Measurements from ENCODE around the gene SPIRE2.
"Not testable (repeated sequence)": the region's sequence is repeated elsewhere in the genome, so short reads cannot be mapped to it uniquely, and the experiment has no call there.

The SPIRE2 gene

GRCh38 chr16:89815639-89816348, 12.5 kb upstream of the SPIRE2 start:
- DNase-seq: no peak

GRCh38 chr16:89818851-89819403, 9.3 kb upstream of the SPIRE2 start:
- not testable (repeated sequence) for DNase-seq

DNA sequence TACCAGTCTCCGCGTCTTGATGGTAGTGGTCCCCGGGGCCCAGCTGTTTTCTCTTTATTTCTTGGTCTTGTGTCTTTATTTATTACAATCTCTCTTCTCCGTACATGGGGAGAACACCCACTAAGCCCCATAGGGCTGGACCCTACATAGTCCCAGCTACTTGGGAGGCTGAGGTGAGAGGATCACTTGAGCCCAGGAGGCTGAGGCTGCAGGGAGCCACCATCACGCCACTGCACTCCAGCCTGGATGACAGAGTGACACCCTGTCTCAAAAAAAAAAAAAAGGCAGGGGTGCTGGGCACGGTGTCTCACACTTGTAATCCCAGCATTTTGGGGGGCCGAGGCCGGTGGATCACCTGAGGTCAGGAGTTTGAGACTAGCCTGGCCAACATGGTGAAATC, 8.8 kb upstream of the SPIRE2 start:
- DNase-seq: not testable (repeated sequence)

- no peak for DNase-seq
Observed at GRCh38 chr16:89821438-89822187, 6.7 kb upstream of the SPIRE2 start.

- no peak for DNase-seq
Observed at GRCh38 chr16:89822188-89823086, 5.8 kb upstream of the SPIRE2 start.

DNA sequence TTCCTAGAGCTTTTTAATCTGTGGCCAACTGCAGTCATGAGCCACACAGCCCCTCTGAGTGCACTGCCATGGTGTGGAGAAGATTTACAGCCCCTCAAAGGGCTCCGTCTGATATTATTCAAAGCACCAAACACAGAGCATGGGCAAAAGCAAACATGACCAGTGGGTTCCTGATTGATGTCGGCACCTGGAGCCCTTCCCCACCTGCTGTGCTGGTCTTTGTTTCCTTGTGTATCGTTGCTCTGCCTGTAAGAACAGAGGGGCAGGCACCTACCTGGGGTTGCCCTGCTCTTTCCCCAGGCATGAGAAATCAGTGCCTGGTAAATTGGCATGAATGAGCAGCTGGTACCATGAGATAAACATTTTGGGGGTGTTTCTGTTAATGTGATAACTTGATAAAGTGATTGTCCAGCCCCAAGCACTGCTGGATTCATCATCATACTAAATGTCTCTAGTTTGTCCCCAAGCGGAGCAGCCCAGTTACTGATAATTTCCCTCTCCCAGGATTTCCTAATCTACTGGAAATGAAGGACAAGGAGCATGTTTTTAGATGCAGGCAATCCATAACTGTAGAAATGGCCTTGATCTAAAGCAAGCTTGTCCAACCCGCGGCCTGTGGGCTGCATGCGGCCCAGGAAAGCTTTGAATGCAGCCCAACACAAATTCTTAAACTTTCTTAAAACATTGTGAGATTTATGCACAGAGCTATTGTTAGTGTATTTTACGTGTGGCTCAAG, 5.0 kb upstream of the SPIRE2 start:
- DNase-seq: no peak

- not testable (repeated sequence) for DNase-seq
Observed at GRCh38 chr16:89823824-89824148, 4.5 kb upstream of the SPIRE2 start.

GRCh38 chr16:89826531-89827382, 1.5 kb upstream of the SPIRE2 start:
- no peak for DNase-seq

- DNase-seq: no peak
Observed at GRCh38 chr16:89827383-89828198, 684 bp upstream of the SPIRE2 start.

DNA sequence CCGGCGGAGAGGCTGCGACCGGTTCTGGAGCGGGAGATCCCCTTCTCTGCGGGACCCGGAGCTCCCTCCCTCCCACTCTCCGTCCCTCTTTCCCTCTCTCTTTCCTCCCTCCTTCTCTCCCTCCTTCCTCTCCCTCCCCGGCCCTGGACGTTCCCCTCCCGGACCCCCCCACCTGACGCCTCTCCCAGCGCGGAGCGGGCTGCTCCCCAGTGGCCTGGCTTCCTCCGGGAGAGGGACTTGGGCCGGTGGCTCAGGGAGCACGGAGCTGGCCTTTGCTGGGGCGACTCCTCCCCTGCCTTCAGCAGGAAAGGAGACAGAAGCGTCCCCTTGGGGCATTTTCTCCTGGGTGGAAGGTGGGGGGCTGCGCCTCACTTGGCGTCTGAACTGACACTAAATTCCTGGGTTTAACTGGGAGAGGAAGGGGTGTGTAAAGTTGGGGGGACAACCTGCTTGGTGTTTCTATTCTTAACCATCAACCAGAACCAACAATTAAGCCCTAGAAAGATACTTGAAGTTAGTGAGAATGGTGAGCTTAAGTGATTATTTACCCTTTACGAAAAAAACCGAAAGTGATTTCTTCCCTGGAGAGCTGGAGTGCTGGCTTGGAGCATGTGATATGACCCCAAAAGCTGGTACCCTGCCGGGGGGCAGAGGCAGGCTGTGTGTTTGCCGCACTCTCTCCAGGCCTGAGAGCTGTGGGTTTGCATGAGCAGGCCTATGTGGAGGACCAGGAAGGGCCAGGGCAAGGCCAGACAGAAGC, 775 bp downstream of the SPIRE2 start:
- no peak for DNase-seq

DNA sequence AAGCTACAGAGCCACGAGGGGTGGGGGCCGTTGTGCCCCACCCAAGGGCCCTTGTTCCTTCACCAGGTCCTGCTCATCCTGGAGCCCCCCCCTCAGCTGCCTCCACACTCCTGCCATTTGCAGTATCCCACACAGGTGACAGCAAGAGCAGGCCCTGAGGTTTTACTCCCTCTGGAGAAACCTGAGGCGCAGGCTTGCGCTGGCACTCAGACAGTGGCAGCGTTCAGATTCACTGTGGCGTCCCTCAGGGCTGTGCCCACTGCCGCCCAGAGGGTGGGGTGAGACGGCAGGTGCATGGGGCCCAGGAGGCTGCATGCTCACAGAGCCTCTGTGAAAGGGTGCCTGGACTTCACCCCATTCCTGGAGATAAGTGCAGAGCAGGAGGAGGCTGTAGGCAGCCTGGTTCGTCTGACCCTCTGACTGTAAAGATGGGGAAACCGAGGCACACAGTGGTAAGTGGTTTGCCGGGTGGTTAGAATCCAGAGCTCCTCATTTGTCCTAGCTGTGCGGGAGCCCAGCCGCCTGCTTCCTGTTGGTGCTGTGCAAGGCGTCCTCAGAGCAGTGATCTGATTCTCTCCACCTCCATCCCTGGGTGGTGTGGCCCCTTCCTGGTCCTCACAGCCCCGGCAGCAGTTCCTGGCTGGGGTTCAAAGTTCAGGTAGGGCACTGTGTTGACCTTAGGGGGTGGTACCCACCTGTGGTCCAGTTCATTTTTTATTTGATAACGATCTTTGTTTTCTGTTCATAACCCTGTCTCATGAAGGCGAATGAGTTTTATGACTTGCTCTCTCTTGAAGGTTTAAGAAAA, 1.6 kb downstream of the SPIRE2 start:
- DNase-seq: no peak

GRCh38 chr16:89831810-89832328, 3.6 kb downstream of the SPIRE2 start:
- DNase-seq: no peak

GRCh38 chr16:89833664-89834363, 5.5 kb downstream of the SPIRE2 start:
- DNase-seq: not testable (repeated sequence)

- DNase-seq: not testable (repeated sequence)
Observed at GRCh38 chr16:89834813-89835363, 6.6 kb downstream of the SPIRE2 start.

- not testable (repeated sequence) for DNase-seq
Observed at GRCh38 chr16:89836484-89836883, 8.2 kb downstream of the SPIRE2 start.

DNA sequence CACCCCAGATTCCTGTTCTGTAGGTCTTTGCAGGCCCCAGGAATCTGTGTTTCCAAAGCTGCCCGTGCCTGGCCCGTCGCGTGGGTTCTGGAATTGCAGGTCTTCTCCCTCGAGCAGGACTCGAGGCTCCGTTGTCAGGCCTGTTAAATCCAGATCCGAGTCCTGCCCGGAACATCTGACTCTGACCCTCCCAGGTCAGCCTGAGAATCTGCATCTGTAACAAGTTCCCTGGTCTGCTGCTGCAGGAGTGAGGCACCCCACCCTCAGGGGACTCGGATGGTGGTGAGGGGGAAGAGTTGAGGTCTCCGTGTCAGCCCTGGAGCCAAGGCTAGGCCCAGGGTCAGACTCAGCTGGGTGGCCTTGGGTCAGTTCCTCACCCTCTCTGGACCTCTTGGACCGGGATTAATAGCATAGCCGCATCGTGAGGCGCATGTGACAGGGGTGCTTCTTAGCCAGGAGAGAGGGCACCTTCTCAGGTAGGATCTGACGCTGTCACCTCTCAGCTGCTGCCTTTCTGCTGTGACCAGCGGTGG, 8.8 kb downstream of the SPIRE2 start:
- no peak for DNase-seq

DNA sequence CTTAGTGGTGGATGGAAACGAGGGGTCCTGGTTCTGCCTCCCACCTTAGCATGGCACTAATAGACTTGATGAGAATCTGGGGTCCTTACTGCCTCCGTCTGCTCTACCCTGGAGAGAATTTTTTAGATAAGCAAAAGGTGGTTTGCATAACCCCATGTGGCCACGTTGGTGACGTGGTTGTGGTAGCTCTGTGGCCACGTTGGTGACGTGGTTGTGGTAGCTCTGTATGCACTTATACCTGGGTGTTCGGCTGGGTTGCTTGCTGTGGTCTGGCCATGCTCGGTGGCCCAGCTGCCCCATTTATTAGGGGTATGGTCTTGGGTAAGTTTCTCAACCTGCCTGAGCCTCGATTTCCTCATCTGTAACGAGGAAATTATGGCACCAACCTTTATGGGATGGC, 13.0 kb downstream of the SPIRE2 start:
- DNase-seq: no peak

Measured in suppressor macrophage treated with lipopolysaccharide for 4 hours (primary cell).